ENCODE measurements around the gene GPRC5C. TPM values are rescaled to one million over a fixed set of nuclear protein-coding genes. Genes with fewer than 3 reads are reported as not detected.

GPRC5C gene
- total RNA-seq, 1 experiment from 2014 or later, result 15.5 TPM

DNA sequence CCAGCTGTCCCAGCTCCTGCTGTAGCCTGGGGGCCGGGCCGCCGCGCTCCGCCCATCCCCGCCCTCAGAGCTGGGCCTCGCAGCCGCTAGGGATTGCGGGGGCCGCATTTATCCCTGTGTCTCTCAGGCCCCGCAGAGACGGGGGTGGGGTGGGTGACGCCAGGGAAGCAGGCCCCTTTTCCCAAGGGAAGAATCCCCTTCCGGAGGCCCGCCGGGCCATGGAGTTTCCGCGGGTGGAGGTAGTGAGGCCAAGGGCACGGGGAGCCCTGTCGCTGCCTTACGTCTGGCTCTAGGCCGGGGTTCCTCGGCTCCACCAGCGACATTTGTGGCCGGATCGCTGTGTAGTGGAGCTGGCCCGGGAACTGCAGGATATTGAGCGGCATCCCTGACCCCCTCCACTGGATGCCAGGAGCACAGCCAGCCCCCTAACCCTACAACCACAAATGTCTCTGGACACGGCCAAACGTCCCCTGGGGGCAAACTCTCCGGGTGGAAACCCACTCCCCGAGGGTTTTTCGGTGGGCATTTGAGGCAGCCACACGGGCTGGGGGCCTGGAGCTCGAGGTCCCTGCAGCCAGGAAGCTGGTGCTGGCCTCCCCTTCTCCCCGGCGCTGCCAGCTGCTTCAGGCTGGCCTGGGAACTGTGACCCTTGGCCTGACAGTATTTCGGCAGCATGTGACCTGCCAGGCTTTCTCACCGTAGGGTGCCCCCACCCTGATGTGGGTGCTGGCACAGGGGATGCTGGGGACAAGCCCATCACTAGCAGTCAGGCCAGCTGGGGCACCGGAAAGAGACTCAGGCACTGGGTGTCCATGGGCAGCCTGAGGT, 22.5 kb downstream of the GPRC5C start:
- Histone ChIP-seq H2BK120ac (ENCODE audit: low read depth, low read length, poor library complexity, severe bottlenecking) (no peak overlapping the region), H2AK5ac (ENCODE audit: insufficient read length, low read length) (no peak overlapping the region), H3K14ac (ENCODE audit: insufficient read depth, low read length) (peak overlapping the region; percentile 63), H4K8ac (replicated peaks; ENCODE audit: insufficient read length, low read depth, low read length) (no peak overlapping the region), H2BK20ac (ENCODE audit: low read depth, low read length, poor library complexity, severe bottlenecking) (no peak overlapping the region), H3K27ac (ENCODE audit: insufficient read length, low read depth, low read length) (no peak overlapping the region), H3T11ph (ENCODE audit: low read length) (no peak overlapping the region), H3K56ac (ENCODE audit: insufficient read length, low read depth, low read length) (no peak overlapping the region), H2BK5ac (ENCODE audit: insufficient read length, low read length) (no peak overlapping the region), H3K79me1 (ENCODE audit: insufficient read depth, low read depth, low read length, poor library complexity, severe bottlenecking) (no peaks in the 10 kb centered on the region), H3K79me2 (ENCODE audit: insufficient read depth, low read length) (no peaks in the 10 kb centered on the region), H3K4me1 (ENCODE audit: insufficient read depth, low read length) (peaks cover 6% of the 10 kb centered on the region; the same call in 1 of the 2 replicates), H3K23ac (ENCODE audit: insufficient read length, low read depth, low read length) (no peak overlapping the region), H3K9me3 (ENCODE audit: control insufficient read depth, low read depth, low read length) (no peaks in the 10 kb centered on the region), H3K23me2 (ENCODE audit: insufficient read length, low read depth, low read length, poor library complexity, severe bottlenecking) (peaks cover 7% of the 10 kb centered on the region), H4K5ac (ENCODE audit: insufficient read length, low read depth, low read length) (no peak overlapping the region), H3K4ac (ENCODE audit: low read depth, low read length) (no peak overlapping the region), H3K4me2 (ENCODE audit: insufficient read depth, insufficient read length, low read length) (peak overlapping the region; percentile 69), H3K9ac (ENCODE audit: extremely low read depth, insufficient read length, low read length) (no peak overlapping the region), H4K91ac (ENCODE audit: insufficient read length, low read depth, low read length) (no peak overlapping the region), H2BK12ac (ENCODE audit: insufficient read length, low read depth, low read length) (no peak overlapping the region), H3K18ac (ENCODE audit: insufficient read length, low read depth, low read length) (peak overlapping the region; percentile 35), H3K27me3 (ENCODE audit: insufficient read depth, low read length) (peaks cover 11% of the 10 kb centered on the region; the same call in 1 of the 2 replicates), H2AFZ (ENCODE audit: low read length) (no peak overlapping the region), H2BK15ac (ENCODE audit: low read depth, low read length) (no peak overlapping the region), H4K20me1 (ENCODE audit: control insufficient read depth, insufficient read depth, insufficient read length) (no peaks in the 10 kb centered on the region)
- no peaks in the 10 kb centered on the region for H3K36me3 Mint-ChIP-seq (ENCODE audit: insufficient read depth in 1 of 3, low read depth in 3 of 3)
- WGBS (ENCODE audit: extremely low coverage, insufficient read length, low lambda C conversion rate), result no CpG with 5 or more reads among the region's 40 CpGs
- H3K9me3 Mint-ChIP-seq, result no peaks in the 10 kb centered on the region
- H3K27ac Mint-ChIP-seq, result peak overlapping the region in 1 of 3 experiments; percentile 67; a peak in 1 of 7 replicates
- peak overlapping the region; percentile 54 to 68 for H3K4me3 Mint-ChIP-seq
- peak; percentile 55 for DNase-seq
- TF ChIP-seq, protein P1, sequence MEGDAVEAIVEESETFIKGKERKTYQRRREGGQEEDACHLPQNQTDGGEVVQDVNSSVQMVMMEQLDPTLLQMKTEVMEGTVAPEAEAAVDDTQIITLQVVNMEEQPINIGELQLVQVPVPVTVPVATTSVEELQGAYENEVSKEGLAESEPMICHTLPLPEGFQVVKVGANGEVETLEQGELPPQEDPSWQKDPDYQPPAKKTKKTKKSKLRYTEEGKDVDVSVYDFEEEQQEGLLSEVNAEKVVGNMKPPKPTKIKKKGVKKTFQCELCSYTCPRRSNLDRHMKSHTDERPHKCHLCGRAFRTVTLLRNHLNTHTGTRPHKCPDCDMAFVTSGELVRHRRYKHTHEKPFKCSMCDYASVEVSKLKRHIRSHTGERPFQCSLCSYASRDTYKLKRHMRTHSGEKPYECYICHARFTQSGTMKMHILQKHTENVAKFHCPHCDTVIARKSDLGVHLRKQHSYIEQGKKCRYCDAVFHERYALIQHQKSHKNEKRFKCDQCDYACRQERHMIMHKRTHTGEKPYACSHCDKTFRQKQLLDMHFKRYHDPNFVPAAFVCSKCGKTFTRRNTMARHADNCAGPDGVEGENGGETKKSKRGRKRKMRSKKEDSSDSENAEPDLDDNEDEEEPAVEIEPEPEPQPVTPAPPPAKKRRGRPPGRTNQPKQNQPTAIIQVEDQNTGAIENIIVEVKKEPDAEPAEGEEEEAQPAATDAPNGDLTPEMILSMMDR (conservative IDR thresholded peaks at IDR 0.05), result no peak
- H3K27me3 Mint-ChIP-seq (ENCODE audit: low read depth), result peaks cover 66% of the 10 kb centered on the region
- H3K4me1 Mint-ChIP-seq, result peaks cover 36 to 52% of the 10 kb centered on the region in 2 experiments

Measured in H9 (cell line).